SK-N-SH (cell line): Measurements from ENCODE around the gene ACACB. TPM values are rescaled to one million over a fixed set of nuclear protein-coding genes. Genes with fewer than 3 reads are reported as not detected.

Experiments used
- CTCF ChIA-PET: fragments of 300-600, 350-600 bp; formaldehyde crosslinking; extraction: SDS; loops from one replicate; lab custom pipeline; 2021; lab: Yijun Ruan, JAX
- POLR2A ChIA-PET: fragments of 350-600 bp; sonication (Branson Sonifier 250); formaldehyde crosslinking; extraction: SDS; loops from one replicate; lab custom pipeline; 2020; ENCODE audit warnings: antibody characterized with exemption, inconsistent platforms; lab: Yijun Ruan, JAX
- DNase-seq: peaks from one replicate; pipeline ENCODE4 v3.0.0; 2012
- H2AFZ ChIP-seq: fragments of 200-600 bp; sonication (generic); 2 replicates; pipeline ENCODE4 v1.8.1; 2016; ENCODE audit warnings: antibody characterized with exemption, mild to moderate bottlenecking, low read depth
- H3F3A ChIP-seq: fragments of 200-600 bp; sonication (generic); replicated peaks from 2 replicates; pipeline ENCODE3; 2016; ENCODE audit warnings: antibody characterized with exemption, mild to moderate bottlenecking; ENCODE audit not compliant: insufficient read depth
- H3K27ac ChIP-seq, 2 experiments: fragments of 200-500 bp in 1 of 2; fragments of 200-600 bp in 1 of 2; sonication (Bioruptor generic) in 1 of 2; sonication (generic), shearing (Covaris generic) in 1 of 2; 2 replicates each; pipeline versions ENCODE4 v1.5.1 to v1.6.1; 2014 to 2016; ENCODE audit warnings: low read depth in 2 of 2, inconsistent platforms in 1 of 2, low read length in 1 of 2, mild to moderate bottlenecking in 1 of 2, mixed read lengths in 1 of 2
- H3K27me3 ChIP-seq: fragments of 200-600 bp; sonication (generic), shearing (Covaris generic); 2 replicates; pipeline ENCODE4 v1.6.1; 2016; ENCODE audit warnings: mixed run types; ENCODE audit not compliant: insufficient read depth
- H3K36me3 ChIP-seq, 2 experiments: fragments of 200-500 bp in 1 of 2; fragments of 200-600 bp in 1 of 2; sonication (Bioruptor generic) in 1 of 2; sonication (generic) in 1 of 2; replicated peaks in 1 of 2; 2 replicates each; pipeline versions ENCODE3 to v1.5.1; 2014 to 2016; ENCODE audit warnings: low read length in 1 of 2, mild to moderate bottlenecking in 1 of 2; ENCODE audit not compliant: insufficient read depth in 2 of 2, control insufficient read depth in 1 of 2
- H3K4me1 ChIP-seq, 2 experiments: fragments of 200-500 bp in 1 of 2; fragments of 200-600 bp in 1 of 2; sonication (Bioruptor generic) in 1 of 2; sonication (generic), shearing (Covaris generic) in 1 of 2; 2 replicates each; pipeline versions ENCODE4 v1.5.1 to v1.6.1; 2014 to 2016; ENCODE audit warnings: low read depth in 1 of 2, low read length in 1 of 2, mixed run types in 1 of 2; ENCODE audit not compliant: insufficient read depth in 2 of 2, control insufficient read depth in 1 of 2
- H3K4me2 ChIP-seq: fragments of 200-600 bp; sonication (generic), shearing (Covaris generic); 2 replicates; pipeline ENCODE4 v1.6.1; 2017; ENCODE audit warnings: mixed run types
- H3K4me3 ChIP-seq, 2 experiments: fragments of 200-500 bp in 1 of 2; fragments of 200-600 bp in 1 of 2; sonication (Bioruptor generic) in 1 of 2; sonication (generic), shearing (Covaris generic) in 1 of 2; 2 replicates each; pipeline versions ENCODE4 v1.5.1 to v1.8.1; 2014 to 2016; ENCODE audit warnings: low read depth in 2 of 2, inconsistent platforms in 1 of 2, low read length in 1 of 2, mild to moderate bottlenecking in 1 of 2, mixed read lengths in 1 of 2, moderate library complexity in 1 of 2
- H3K79me2 ChIP-seq: fragments of 200-600 bp; sonication (generic); 2 replicates; pipeline ENCODE4 v1.8.1; 2017; ENCODE audit warnings: mild to moderate bottlenecking; ENCODE audit not compliant: insufficient read depth
- H3K9ac ChIP-seq: fragments of 200-600 bp; sonication (generic); 2 replicates; pipeline ENCODE4 v1.6.1; 2017; ENCODE audit warnings: mixed run types
- H3K9me2 ChIP-seq: fragments of 200-600 bp; sonication (generic); 2 replicates; pipeline ENCODE4 v1.6.1; 2017; ENCODE audit warnings: mixed run types
- H3K9me3 ChIP-seq: fragments of 200-600 bp; sonication (generic); 2 replicates; pipeline ENCODE4 v1.6.1; 2017; ENCODE audit warnings: mixed run types, mild to moderate bottlenecking, moderate library complexity
- H4K20me1 ChIP-seq: fragments of 200-600 bp; sonication (generic); 2 replicates; pipeline ENCODE4 v1.6.1; 2017; ENCODE audit warnings: mild to moderate bottlenecking, mixed run types; ENCODE audit not compliant: insufficient read depth
- ELF1 ChIP-seq: IDR thresholded peaks from 2 replicates; pipeline ENCODE4 v1.4.0; 2012
- EP300 ChIP-seq, 2 experiments: IDR thresholded peaks; 2 replicates each; pipeline versions ENCODE4 v1.4.0 to v1.6.1; 2012; ENCODE audit warnings: borderline replicate concordance in 1 of 2, low read depth in 1 of 2, low read length in 1 of 2
- EZH2phosphoT487 ChIP-seq: fragments of 200-600 bp; sonication (generic); IDR thresholded peaks from 2 replicates; pipeline ENCODE4 v1.6.1; 2017; ENCODE audit warnings: low read depth, mixed run types, mild to moderate bottlenecking, antibody characterized with exemption, moderate library complexity, borderline replicate concordance
- FOXM1 ChIP-seq: IDR thresholded peaks from 2 replicates; pipeline ENCODE4 v1.4.0; 2012; ENCODE audit warnings: low read depth, mild to moderate bottlenecking
- GABPA ChIP-seq: IDR thresholded peaks from 2 replicates; pipeline ENCODE4 v1.4.0; 2012; ENCODE audit warnings: low read depth, mild to moderate bottlenecking
- NRF1 ChIP-seq: IDR thresholded peaks from 2 replicates; pipeline ENCODE4 v1.6.1; 2012; ENCODE audit warnings: low read depth, mild to moderate bottlenecking, low read length
- PBX3 ChIP-seq: IDR thresholded peaks from 2 replicates; pipeline ENCODE4; 2012
- RAD21 ChIP-seq: IDR thresholded peaks from 2 replicates; pipeline ENCODE4 v1.6.1; 2012; ENCODE audit warnings: mild to moderate bottlenecking, low read length
- REST ChIP-seq: IDR thresholded peaks from 2 replicates; pipeline ENCODE4 v1.6.1; 2012; ENCODE audit warnings: mild to moderate bottlenecking, low read depth, low read length, moderate library complexity
- RFX5 ChIP-seq: IDR thresholded peaks from 2 replicates; pipeline ENCODE4 v1.6.1; 2012; ENCODE audit warnings: mild to moderate bottlenecking, improper control_type of control experiment, low read length
- RXRA ChIP-seq: IDR thresholded peaks from 2 replicates; pipeline ENCODE4 v1.4.0; 2012; ENCODE audit warnings: low read depth, mild to moderate bottlenecking, borderline replicate concordance
- TEAD4 ChIP-seq: IDR thresholded peaks from 2 replicates; pipeline ENCODE4 v1.4.0; 2012; ENCODE audit warnings: mild to moderate bottlenecking, borderline replicate concordance; ENCODE audit not compliant: insufficient read depth
- USF2 ChIP-seq: fragments of 150-350 bp; IDR thresholded peaks from 2 replicates; pipeline ENCODE4 v1.6.1; 2017; ENCODE audit warnings: antibody characterized with exemption, low read length, low read depth, borderline replicate concordance
- YY1 ChIP-seq: IDR thresholded peaks from 2 replicates; pipeline ENCODE4 v1.4.0; 2012; ENCODE audit warnings: low read depth, mild to moderate bottlenecking
- WGBS: methylation state at CpG from one replicate; pipeline ENCODE4 v1.1.6; 2017; ENCODE audit warnings: low lambda C conversion rate; 5-methylcytosine and 5-hydroxymethylcytosine counted together
- polyA plus RNA-seq, 3 experiments: library from polyadenylated mRNA; depleted of rRNA; stranded (reverse); fragments of >200 nt; gene quantifications; 2 replicates each; pipeline ENCODE4 v1.2.3, GENCODE V29; 2012
- TF ChIP-seq, protein P1 (sequence below): fragments of 200-600 bp; sonication (generic); IDR thresholded peaks from 2 replicates; pipeline ENCODE4 v1.6.1; 2017; ENCODE audit warnings: antibody characterized with exemption, mild to moderate bottlenecking, moderate library complexity
- TF ChIP-seq, protein P2 (sequence below): IDR thresholded peaks from 2 replicates; pipeline ENCODE4 v1.4.0; 2012; ENCODE audit warnings: low read depth

The ACACB gene
- polyA plus RNA-seq, 1 of the 3 experiments (the other 2 are of a cell fraction), result 6.1 TPM

DNA sequence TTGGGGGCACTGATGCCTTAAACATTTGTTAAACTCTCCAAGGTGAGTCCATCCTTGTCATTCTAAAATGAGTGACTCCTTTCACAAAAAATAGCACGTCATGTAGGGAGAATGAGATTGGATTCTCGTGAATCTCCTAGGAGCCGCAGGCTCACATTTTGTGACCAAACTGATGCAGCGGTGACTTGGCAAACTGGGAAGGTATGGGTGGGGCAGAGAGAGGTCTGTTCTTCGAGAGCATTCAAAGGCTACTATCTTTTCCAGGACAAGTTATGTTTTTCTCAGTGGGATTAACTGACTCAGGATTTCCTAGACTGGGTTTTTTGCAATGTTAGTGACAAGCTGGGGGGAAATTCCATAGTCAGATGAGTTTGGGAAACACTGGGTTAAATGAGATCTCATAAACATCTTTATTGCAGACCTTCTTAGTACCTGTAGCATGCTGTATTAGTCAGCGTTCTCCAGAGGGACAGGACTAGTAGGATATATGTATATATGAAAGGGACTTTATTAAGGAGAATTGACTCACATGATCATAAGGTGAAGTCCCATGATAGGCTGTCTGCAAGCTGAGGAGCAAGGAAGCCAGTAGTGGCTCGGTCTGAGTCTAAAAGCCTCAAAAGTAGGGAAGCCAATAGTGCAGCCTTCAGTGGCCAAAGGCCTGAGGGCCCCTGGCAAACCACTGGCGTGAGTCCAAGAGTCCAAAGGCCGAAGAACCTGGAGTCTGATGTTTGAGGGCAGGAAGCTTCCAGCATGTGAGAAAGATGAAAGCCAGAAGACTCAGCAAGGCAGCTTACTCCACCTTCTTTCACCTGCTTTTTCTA lies 131.7 kb downstream of the ACACB start:
- 79% methylated on average over 9 of the region's 9 CpGs for WGBS
- CTCF ChIA-PET, result interaction anchor here (0.7 to 2.7 kb wide), 5 partner anchors 38 to 543 kb away, joined by 3 to 8 read pairs (median 3); no protein-coding TSS in a partner anchor
- no peak for TF ChIP-seq EP300 (IDR thresholded peaks at IDR 0.05; ENCODE audit: borderline replicate concordance in 1 of 2, low read depth in 1 of 2, low read length in 1 of 2)
- TF ChIP-seq USF2, result no peak
- TF ChIP-seq TEAD4, result no peak
- no peak for TF ChIP-seq RFX5
- no peak for TF ChIP-seq ELF1
- TF ChIP-seq, protein P1, sequence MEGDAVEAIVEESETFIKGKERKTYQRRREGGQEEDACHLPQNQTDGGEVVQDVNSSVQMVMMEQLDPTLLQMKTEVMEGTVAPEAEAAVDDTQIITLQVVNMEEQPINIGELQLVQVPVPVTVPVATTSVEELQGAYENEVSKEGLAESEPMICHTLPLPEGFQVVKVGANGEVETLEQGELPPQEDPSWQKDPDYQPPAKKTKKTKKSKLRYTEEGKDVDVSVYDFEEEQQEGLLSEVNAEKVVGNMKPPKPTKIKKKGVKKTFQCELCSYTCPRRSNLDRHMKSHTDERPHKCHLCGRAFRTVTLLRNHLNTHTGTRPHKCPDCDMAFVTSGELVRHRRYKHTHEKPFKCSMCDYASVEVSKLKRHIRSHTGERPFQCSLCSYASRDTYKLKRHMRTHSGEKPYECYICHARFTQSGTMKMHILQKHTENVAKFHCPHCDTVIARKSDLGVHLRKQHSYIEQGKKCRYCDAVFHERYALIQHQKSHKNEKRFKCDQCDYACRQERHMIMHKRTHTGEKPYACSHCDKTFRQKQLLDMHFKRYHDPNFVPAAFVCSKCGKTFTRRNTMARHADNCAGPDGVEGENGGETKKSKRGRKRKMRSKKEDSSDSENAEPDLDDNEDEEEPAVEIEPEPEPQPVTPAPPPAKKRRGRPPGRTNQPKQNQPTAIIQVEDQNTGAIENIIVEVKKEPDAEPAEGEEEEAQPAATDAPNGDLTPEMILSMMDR, result no peak
- no peak for TF ChIP-seq GABPA
- no peak for TF ChIP-seq FOXM1
- TF ChIP-seq YY1, result no peak
- no peak for TF ChIP-seq REST
- no peak for TF ChIP-seq RXRA
- TF ChIP-seq EZH2phosphoT487, result no peak
- no peak for TF ChIP-seq RAD21
- TF ChIP-seq, protein P2, sequence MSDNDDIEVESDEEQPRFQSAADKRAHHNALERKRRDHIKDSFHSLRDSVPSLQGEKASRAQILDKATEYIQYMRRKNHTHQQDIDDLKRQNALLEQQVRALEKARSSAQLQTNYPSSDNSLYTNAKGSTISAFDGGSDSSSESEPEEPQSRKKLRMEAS, result no peak
- no peak for TF ChIP-seq NRF1
- TF ChIP-seq PBX3, result no peak
- no peaks in the 10 kb centered on the region for H4K20me1 ChIP-seq
- no peak overlapping the region for H3K4me2 ChIP-seq
- no peak overlapping the region for H2AFZ ChIP-seq
- no peak overlapping the region for H3K4me3 ChIP-seq
- H3K9me2 ChIP-seq, result no peaks in the 10 kb centered on the region
- POLR2A ChIA-PET, result no interaction called here
- no peak overlapping the region for H3K9ac ChIP-seq
- peaks cover 0 to 3% of the 10 kb centered on the region in 2 experiments for H3K36me3 ChIP-seq
- no peak for DNase-seq
- no peaks in the 10 kb centered on the region for H3F3A ChIP-seq
- no peak overlapping the region for H3K27ac ChIP-seq
- H3K79me2 ChIP-seq, result no peaks in the 10 kb centered on the region
- no peaks in the 10 kb centered on the region for H3K9me3 ChIP-seq
- H3K4me1 ChIP-seq, result no peaks in the 10 kb centered on the region
- H3K27me3 ChIP-seq, result no peaks in the 10 kb centered on the region
